HG03039 (cell line): ENCODE results near the gene FOXJ1.
A peak's percentile ranks its signal among the peaks of the same experiment; 100 is the strongest.
"Not testable (repeated sequence)": the region's sequence is repeated elsewhere in the genome, so short reads cannot be mapped to it uniquely, and the experiment has no call there.

Source experiments
- ATAC-seq: cut with Tn5 transposase; IDR thresholded peaks from one replicate; pipeline ENCODE4 v1.9.1; 2021; ENCODE audit warnings: mild to moderate bottlenecking, moderate library complexity; ENCODE audit not compliant: unreplicated experiment

FOXJ1 gene, protein sequence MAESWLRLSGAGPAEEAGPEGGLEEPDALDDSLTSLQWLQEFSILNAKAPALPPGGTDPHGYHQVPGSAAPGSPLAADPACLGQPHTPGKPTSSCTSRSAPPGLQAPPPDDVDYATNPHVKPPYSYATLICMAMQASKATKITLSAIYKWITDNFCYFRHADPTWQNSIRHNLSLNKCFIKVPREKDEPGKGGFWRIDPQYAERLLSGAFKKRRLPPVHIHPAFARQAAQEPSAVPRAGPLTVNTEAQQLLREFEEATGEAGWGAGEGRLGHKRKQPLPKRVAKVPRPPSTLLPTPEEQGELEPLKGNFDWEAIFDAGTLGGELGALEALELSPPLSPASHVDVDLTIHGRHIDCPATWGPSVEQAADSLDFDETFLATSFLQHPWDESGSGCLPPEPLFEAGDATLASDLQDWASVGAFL

DNA sequence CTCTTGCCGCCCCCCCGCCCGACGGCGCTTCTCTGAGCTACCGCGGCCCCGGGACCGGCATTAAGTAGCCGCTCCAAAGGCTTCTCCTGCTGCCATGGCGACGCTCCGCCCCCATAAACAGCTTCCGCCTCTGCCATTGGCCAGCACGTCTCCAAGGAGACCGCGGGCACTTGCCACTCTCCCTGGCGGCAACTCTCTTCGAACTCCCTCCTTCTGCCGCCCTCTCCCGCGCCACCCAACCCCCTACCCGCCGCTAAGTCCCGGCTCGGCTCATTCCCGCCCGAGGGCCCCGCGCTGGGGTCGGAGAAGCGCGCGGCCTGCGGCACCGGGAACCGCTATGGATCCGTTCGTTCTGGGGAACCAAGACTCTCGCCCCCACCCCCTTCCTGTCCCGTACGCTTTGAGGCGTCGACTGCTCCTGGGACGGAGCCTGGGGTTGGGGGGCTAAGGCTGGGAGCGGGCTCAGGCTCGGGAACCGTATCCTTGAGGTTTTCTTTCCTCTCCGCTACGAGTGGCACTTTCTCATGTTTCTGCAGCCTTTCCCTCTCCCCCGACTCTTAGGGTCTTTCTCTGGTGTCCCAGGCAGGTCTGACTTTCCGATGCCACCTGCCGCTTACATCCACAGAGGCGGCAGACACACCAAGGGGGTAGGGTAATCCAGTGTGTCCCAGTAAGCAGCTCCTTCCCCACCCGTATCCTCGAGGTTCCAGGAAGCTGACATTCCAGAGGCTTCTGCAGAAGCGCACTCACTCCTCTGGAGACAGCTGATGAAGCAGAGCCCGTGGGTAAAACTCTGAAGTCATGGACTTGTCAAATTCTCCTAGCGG lies at the start of gene FOXJ1:
FOXJ1 (minus strand) TSS at position 34 of the 827 bp plus-strand sequence. CDS start 850 bp downstream, outside the sequence.
- peak; percentile 55 for ATAC-seq

DNA sequence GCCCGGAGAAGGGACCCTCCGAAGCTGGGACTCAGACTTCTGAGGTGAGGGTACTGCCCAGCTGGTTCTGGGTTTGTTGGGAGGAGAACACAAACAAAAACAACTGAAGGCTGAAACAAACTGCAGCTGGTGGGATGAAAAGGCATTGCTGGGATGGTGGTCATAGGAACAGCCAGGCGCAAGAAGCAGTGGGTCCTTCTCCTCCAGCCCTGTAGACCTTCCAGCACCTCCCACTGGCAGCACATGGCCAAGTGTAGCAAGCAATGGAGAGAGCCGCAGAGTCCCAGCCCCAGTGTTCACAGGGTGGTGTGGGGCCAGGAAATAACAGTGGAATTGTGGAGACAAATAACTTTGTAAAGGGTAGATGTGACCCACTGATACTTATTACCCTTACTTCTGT lies 48.7 kb upstream of the FOXJ1 start:
- no peak for ATAC-seq

- no peak for ATAC-seq
These were observed 48.2 kb upstream of the FOXJ1 start for GRCh38 chr17:76189247-76189646.

DNA sequence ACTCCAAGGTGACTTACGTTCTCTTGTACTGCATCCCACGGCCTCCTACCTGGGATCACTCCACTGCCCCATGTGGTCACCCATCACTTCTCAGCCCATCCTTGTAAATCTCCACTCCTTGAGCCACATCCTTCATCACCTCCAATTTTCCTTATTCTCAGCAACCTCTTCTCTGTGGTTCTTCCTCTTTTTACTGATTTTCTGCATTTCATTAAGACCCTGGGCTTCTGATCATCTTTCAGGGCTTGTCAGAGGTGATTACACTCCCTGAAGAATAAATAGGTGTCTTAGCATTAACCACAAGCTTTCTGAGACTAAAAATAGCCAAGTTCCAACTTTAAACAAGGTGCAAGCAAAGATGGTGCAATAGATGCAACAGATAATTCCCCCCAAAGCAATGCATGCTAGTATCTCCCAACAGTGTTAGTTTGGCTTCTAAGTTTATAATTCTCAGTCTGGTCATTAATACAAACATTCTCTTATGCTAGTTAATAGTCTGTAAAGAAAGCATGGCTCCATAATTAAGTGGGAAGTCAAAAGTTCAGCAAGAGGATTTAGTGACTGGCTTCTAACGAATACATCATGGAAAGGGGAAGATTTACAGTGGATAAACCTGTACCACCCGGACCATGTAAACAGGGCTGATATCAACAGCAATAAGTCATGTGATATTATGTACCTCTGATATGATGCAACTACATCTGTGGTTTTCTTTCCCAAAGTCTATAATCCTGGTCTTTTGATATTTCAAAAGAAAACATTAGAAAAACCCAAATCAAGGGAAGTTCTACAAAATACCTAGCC lies 47.4 kb upstream of the FOXJ1 start:
- no peak for ATAC-seq

- ATAC-seq = not testable (repeated sequence)
These were observed 45.7 kb upstream of the FOXJ1 start for GRCh38 chr17:76186774-76187173.

DNA sequence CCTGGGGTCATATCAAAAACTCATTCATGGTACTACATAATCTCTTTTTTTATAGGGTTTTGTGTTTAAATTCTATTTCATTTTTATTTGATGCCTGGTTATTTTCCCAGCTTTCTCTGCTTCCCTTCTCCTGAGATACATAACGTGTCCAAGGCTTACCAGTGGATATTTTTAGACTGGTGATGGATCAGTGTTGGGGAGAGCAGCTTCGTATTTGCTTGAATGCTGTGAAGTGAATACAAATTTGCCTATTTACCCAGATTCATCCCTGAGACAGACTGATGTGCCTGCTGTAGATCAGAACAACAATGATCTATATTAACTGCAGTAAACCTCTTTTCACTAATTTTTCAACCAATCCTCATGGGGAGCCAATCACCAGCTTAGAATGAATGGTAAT lies 43.2 kb upstream of the FOXJ1 start:
- no peak for ATAC-seq

DNA sequence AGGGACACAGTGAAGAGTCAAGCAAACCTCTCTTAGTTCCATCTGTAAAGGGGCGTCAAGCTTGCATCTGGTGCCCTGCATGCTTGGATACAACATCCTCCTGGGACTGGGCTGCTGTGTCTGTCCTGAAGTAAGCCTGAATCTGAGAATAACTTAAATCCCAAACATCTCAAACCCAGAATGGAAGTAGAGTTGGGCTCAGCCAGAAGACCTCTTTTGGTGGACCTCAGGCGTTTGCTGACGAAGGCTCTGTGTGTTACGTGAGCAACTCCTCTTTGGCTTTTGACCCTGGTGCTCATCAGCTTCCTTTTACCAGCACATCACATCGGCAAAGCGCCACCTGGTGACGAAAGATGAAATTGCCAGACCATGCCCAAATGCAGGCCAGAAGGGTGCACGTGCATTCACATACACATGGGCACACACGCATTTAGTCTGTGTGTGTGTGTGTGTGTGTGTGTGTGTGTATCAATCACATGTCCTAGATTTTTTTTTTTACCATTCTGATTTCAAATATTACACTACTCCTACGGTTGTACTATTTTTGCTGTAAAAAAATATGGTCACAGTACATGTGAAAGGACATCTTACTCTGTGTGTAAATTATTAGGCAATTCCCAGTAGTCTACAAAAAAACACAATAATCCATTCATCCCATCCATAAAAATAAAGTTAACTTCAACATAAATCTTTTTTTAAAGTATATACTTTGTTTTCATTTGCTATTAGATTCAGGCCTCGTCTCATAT lies 41.1 kb upstream of the FOXJ1 start:
- no peak for ATAC-seq

DNA sequence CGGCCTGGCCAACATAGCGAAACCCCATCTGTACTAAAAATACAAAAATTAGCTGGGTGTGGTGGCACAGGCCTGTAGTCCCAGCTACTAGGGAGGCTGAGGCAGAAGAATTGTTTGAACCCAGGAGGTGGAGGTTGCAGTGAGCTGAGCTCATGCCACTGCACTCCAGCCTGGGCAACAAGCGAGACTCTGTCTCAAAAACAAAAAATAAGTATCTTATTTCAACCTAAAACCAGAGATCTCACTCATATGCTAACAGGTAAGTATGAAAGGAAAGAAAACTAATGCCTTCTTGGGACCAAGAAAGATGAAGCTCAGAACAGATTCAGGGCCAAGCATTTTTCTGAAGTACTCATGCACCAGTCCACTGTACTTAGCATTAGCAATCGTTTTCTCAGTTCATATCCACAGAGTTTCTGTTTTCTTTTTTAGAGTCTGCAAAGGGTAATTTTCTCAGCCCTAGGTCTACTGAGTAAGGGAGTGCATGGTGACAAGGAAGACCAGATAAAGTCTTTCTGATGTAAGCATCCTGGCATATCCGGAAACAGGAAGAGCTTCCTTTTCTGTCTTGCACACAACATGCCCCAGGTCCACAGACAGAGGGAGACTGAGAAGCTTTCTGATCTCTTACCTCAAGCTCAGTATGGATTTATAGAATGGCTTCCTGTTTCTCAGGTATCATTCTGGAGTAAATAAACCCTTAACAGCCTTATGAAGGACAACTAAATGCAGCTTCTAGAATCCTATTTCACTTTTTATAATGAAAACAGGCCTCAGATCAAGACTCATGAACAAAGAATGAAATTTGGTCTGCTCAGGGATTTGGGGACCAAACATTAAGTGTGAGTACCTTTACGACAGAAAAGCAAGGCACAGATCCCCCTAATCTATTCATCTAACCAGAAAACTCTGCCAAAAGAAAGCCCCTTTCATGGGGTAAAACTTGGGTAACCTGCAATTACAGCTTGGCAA lies 38.7 kb upstream of the FOXJ1 start:
- ATAC-seq = no peak

- no peak for ATAC-seq
These were observed 37.1 kb upstream of the FOXJ1 start for GRCh38 chr17:76178124-76178523.

DNA sequence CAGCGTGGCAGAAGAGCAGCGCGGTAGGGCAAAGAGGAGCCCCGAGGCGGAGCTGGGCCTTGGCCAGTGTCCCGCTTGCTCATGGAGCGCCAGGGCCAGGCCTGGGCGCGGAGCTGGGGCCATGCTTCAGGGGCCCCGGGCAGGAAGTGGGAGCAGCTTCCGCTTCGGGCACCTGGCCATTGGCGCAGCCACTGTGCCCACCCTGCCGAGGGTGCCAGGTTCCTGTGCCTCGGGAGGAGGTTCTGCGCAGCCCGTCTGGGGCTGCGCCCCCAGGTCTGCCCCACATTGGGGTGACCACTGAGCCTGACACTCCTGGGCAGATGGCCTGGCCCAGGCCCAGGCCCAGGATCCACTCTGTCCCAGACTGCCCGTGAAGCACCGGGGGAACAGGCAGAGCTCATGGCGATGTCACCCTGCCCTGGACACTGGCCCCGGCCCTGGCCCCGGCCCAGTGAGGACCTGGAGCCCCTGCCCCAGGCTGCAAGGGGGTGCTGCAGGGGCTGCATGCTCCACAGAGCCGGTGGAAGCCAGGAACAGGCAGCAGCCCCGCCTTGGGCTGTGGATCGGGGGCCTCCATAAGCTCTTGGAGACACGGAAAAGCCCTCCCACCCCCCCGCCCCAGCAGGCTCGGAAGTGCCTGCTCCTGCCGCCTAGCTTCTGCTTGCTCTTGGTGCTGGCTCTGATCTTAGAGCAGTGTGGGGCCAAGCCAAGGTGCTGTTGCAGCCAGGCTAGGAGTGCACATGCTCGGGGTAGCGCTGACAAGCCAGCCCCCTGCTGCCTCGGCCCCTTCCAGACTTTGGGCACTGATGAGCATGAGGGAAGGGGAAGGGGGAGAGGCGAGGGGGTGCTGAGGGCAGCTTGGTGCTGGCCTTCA lies 35.9 kb upstream of the FOXJ1 start:
- no peak for ATAC-seq

- ATAC-seq = no peak
These were observed 33.0 kb upstream of the FOXJ1 start for GRCh38 chr17:76174037-76174436.

DNA sequence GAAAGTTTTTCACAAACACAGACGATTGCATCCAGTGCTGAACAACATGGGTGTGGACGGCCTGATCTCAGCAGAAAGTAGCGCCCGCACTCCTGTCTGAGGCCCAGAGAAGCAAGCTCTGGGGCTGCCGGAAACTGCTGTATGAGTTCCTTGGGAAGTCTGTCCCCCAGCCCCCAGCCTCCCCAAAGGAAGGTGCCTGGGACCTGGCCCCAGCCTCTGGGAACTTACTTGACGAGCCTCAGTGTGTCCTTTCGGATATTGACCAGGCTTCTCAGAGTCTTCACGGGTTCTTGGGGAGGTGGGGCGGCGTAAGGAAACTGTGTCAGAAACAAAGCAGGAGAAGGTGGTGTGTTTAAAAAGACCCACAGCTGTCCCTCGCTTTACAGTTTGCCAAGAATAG lies 32.4 kb upstream of the FOXJ1 start:
- ATAC-seq = no peak

- no peak for ATAC-seq
These were observed 30.7 kb upstream of the FOXJ1 start for GRCh38 chr17:76171706-76172105.

DNA sequence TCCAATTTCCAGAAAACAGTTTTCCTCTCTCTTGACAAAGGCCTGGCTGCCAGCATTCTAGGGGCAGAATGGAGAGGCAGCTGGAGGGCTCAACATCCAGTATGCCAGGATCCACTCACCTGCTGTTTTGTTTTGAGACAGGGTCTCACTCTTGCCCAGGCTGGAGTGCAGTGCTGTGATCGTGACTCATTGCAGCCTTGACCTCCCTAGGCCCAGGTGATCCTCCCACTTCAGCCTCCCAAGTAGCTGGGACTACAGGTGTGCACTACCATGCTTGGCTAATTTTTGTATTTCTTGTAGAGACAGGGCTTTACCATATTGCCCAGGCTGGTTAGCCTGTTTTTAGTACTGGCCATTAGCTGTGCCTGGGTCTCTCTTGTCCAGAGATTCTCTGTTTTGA lies 29.1 kb upstream of the FOXJ1 start:
- ATAC-seq = no peak

DNA sequence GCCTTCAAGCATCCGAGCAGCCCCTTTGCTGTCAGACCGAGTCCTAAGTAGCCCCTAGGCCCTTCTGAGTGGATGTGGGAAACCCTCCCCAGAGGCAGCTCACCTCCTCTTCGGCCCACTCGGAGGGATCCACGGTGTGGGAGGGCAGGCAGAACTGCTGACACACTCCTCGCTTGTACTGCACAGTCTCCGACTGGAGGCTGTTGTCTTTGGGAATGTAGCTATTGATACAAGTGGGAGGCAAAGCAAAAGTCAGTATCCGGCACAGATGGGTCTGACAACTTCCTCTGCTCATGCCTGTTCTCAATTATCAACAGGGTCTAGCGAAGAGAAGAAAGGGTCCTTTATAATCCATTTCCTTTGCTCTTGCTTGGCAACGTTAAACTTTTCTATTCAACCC lies 25.9 kb upstream of the FOXJ1 start:
- ATAC-seq = no peak

GRCh38 chr17:76166168-76166567 lies 25.1 kb upstream of the FOXJ1 start:
- ATAC-seq = no peak

DNA sequence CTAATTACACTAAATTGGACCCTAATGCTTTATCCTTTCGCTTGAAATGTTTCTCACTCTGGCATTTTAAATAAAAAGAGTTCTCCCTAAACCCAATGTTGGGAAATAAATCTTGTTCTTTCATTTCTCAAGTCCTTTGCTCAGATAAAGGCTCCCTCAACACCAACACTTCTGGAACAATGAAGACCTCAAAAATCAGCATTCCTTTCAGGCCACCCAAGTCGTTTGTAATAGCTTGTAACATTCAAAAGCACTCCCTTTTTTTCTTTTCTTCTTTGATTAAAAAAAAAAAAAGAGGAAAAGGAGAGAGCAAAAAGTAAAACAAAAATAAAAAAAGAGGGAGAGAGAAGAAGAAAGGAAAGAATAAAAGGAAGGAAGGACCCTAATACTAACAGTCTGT lies 23.3 kb upstream of the FOXJ1 start:
- no peak for ATAC-seq

DNA sequence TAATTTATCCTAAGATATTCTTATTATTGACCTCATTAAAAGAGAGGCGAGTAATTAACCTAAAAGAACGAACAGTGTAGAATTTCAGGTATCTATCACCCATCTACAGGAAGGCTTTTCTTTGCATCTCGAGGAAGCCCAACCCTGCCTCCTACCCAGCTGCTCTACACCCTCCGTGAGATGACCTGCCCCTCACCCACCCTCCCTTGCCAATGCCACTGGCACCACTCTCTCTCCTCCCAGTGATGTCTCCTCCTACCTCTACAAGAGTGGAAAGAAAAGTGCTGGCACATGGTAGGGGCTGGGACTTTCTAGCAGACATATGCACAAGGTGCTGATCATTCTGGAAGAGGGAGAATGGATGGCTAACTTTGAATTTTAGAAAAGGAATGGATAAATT lies 22.9 kb upstream of the FOXJ1 start:
- no peak for ATAC-seq
